GM13976 (cell line): ENCODE data around the gene CBX4.
A peak's percentile ranks its signal among the peaks of the same experiment; 100 is the strongest.

Experiments
- DNase-seq: peaks from one replicate; pipeline ENCODE4 v3.0.0; 2012; ENCODE audit warnings: low spot score
- CTCF ChIP-seq: IDR thresholded peaks from 2 replicates; pipeline ENCODE4 v1.5.1; 2012; ENCODE audit warnings: borderline replicate concordance, mild to moderate bottlenecking; ENCODE audit not compliant: insufficient read depth; ENCODE audit errors: extremely low read depth, missing control alignments, control extremely low read depth
- in situ Hi-C: fragments of 300-500 bp; cut with MboI; formaldehyde crosslinking; loops from one replicate; pipeline ENCODE4 v1.12.0; 2022; ENCODE audit warnings: low sequenced_read_pairs, mixed read lengths, inconsistent platforms; ENCODE audit not compliant: unreplicated experiment

Gene CBX4

GRCh38 chr17:79790805-79791734 is 48.2 kb downstream of the CBX4 start:
- no peak for DNase-seq
- in situ Hi-C loops = no loop called here
- no peak for TF ChIP-seq CTCF

- DNase-seq = peak; percentile 87
- in situ Hi-C loops = no loop called here
- TF ChIP-seq CTCF = peak; percentile 76
Observed at GRCh38 chr17:79789943-79790804, 49.1 kb downstream of the CBX4 start.

- no peak for DNase-seq
- TF ChIP-seq CTCF = no peak
- in situ Hi-C loops = no loop called here
Observed at GRCh38 chr17:79788989-79789942, 50.0 kb downstream of the CBX4 start.

- in situ Hi-C loops = no loop called here
- no peak for DNase-seq
- no peak for TF ChIP-seq CTCF
Observed at GRCh38 chr17:79788455-79788854, 50.8 kb downstream of the CBX4 start.

GRCh38 chr17:79786930-79787643 is 52.2 kb downstream of the CBX4 start:
- no peak for DNase-seq
- TF ChIP-seq CTCF = no peak
- in situ Hi-C loops = no loop called here
